Rectal smooth muscle tissue (tissue), 1 donor: Measurements from ENCODE around the gene S100A8.

Experiments used
- H3K27ac ChIP-seq: one replicate; pipeline ENCODE4 v1.7.0; 2013; ENCODE audit warnings: low read depth, low read length, inconsistent platforms
- H3K27me3 ChIP-seq: one replicate; pipeline ENCODE4 v1.7.0; 2013; ENCODE audit warnings: low read length; ENCODE audit not compliant: control insufficient read depth, insufficient read depth
- H3K36me3 ChIP-seq: one replicate; pipeline ENCODE4 v1.7.0; 2013; ENCODE audit warnings: low read length; ENCODE audit not compliant: control insufficient read depth, insufficient read depth
- H3K4me1 ChIP-seq: one replicate; pipeline ENCODE4 v1.7.0; 2013; ENCODE audit warnings: low read length; ENCODE audit not compliant: control insufficient read depth, insufficient read depth
- H3K4me3 ChIP-seq: one replicate; pipeline ENCODE4 v1.7.0; 2013; ENCODE audit warnings: low read length
- H3K9ac ChIP-seq: one replicate; pipeline ENCODE4 v1.7.0; 2013; ENCODE audit warnings: low read length

Gene S100A8

GRCh38 chr1:153384958-153385580, 5.8 kb downstream of the S100A8 start:
- Histone ChIP-seq H3K9ac (no peak overlapping the region), H3K27me3 (peaks cover 2% of the 10 kb centered on the region), H3K36me3 (no peaks in the 10 kb centered on the region), H3K4me3 (no peak overlapping the region), H3K4me1 (no peaks in the 10 kb centered on the region), H3K27ac (no peak overlapping the region)

DNA sequence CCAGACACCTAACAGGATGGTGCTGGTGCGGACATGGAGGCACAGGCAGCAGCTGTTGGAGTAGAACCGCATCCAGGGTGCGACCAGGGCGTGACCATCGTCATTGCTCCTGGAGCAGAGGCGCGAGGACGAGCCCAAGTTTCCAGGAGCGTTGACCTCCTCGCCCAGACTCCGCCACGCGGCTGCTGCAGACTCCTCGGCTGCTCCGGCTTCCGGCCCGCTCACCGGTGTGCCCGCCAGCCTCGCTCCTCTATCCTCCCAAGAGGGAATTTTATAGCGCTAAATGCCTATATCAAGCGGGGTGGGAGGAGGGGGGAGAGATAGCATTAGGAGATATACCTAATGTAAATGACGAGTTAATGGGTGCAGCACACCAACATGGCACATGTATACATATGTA, 10.2 kb downstream of the S100A8 start:
- no peak overlapping the region for H3K9ac ChIP-seq
- no peaks in the 10 kb centered on the region for H3K36me3 ChIP-seq
- no peak overlapping the region for H3K27ac ChIP-seq
- H3K4me1 ChIP-seq: no peaks in the 10 kb centered on the region
- H3K27me3 ChIP-seq: peaks cover 2% of the 10 kb centered on the region
- H3K4me3 ChIP-seq: no peak overlapping the region

DNA sequence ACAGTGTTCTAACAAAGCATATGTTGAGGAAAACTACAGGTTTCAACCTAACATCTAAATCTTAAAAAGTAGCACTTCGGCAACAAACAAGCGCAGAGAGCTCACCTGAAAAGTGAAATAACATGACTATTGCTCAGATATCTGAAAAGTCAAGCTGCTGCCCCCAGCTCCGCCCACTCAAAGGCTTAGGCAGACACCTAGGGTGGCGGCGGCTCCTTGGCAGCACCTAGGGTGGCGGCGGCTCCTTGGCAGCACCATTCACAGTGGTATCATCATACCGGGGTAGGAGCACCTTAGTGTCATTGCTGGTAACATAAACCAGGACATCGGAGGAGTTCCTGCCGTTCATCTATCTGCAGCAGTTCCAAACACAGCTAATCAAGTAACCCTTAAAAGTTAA, 11.3 kb downstream of the S100A8 start:
- H3K9ac ChIP-seq: no peak overlapping the region

GRCh38 chr1:153375511-153375910, 15.4 kb downstream of the S100A8 start, which contains the start of gene S100A12:
TSS of gene S100A12 (minus strand) at chr1:153375621. CDS start at chr1:153374592, 1,029 bp downstream.
- H3K27me3 ChIP-seq: no peaks in the 10 kb centered on the region
- no peak within 1 kb of the TSS for H3K9ac ChIP-seq
- H3K27ac ChIP-seq: no peak within 1 kb of the TSS
- no peak within 1 kb of the TSS for H3K4me3 ChIP-seq
- no peaks in the 10 kb centered on the region for H3K4me1 ChIP-seq
- H3K36me3 ChIP-seq: no peaks in the 10 kb centered on the region

More for the DNA sequence above, 11.3 kb downstream of the S100A8 start:
- Histone ChIP-seq H3K4me3 (no peak overlapping the region), H3K4me1 (no peaks in the 10 kb centered on the region), H3K27me3 (peaks cover 2% of the 10 kb centered on the region), H3K36me3 (no peaks in the 10 kb centered on the region), H3K27ac (no peak overlapping the region)

- no peaks in the 10 kb centered on the region for H3K27me3 ChIP-seq
- H3K9ac ChIP-seq: no peak overlapping the region
- H3K4me3 ChIP-seq: no peak overlapping the region
- H3K27ac ChIP-seq: no peak overlapping the region
- H3K4me1 ChIP-seq: no peaks in the 10 kb centered on the region
- H3K36me3 ChIP-seq: no peaks in the 10 kb centered on the region
These were observed 16.8 kb downstream of the S100A8 start for GRCh38 chr1:153374071-153374470.

GRCh38 chr1:153372571-153372970, 18.3 kb downstream of the S100A8 start:
- no peaks in the 10 kb centered on the region for H3K36me3 ChIP-seq
- H3K9ac ChIP-seq: no peak overlapping the region
- H3K4me3 ChIP-seq: no peak overlapping the region
- H3K27ac ChIP-seq: no peak overlapping the region
- no peaks in the 10 kb centered on the region for H3K4me1 ChIP-seq
- no peaks in the 10 kb centered on the region for H3K27me3 ChIP-seq

GRCh38 chr1:153371231-153371630, 19.6 kb downstream of the S100A8 start:
- H3K36me3 ChIP-seq: no peaks in the 10 kb centered on the region
- H3K27ac ChIP-seq: no peak overlapping the region
- H3K9ac ChIP-seq: no peak overlapping the region
- no peaks in the 10 kb centered on the region for H3K4me1 ChIP-seq
- H3K27me3 ChIP-seq: no peaks in the 10 kb centered on the region
- H3K4me3 ChIP-seq: no peak overlapping the region

GRCh38 chr1:153370146-153370545, 20.7 kb downstream of the S100A8 start:
- no peaks in the 10 kb centered on the region for H3K27me3 ChIP-seq
- H3K36me3 ChIP-seq: no peaks in the 10 kb centered on the region
- no peak overlapping the region for H3K27ac ChIP-seq
- H3K4me1 ChIP-seq: no peaks in the 10 kb centered on the region
- no peak overlapping the region for H3K9ac ChIP-seq
- H3K4me3 ChIP-seq: no peak overlapping the region

DNA sequence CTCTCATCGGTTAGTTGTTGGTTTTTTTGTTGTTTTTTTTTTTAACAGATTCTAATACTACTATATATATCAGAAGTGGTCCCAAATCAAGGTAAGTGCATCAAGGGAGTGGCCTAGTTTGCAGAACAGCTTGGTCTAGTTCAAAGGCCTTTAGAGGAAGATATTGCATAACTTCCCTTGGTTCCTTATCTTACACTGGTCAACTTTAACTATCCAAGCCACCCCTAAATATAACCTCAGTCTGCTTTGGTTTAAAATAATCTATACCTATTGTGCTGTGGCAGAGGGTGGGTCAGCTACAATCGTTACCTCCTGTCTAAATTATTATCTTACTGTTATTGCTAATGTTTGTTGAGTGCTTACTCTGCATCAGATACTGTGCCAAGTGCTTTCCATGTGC, 22.4 kb downstream of the S100A8 start:
- H3K4me1 ChIP-seq: no peaks in the 10 kb centered on the region
- no peak overlapping the region for H3K27ac ChIP-seq
- H3K9ac ChIP-seq: no peak overlapping the region
- H3K27me3 ChIP-seq: no peaks in the 10 kb centered on the region
- H3K36me3 ChIP-seq: no peaks in the 10 kb centered on the region
- no peak overlapping the region for H3K4me3 ChIP-seq

GRCh38 chr1:153367090-153367489, 23.8 kb downstream of the S100A8 start:
- Histone ChIP-seq H3K27me3 (no peaks in the 10 kb centered on the region), H3K4me3 (no peak overlapping the region), H3K4me1 (no peaks in the 10 kb centered on the region), H3K36me3 (no peaks in the 10 kb centered on the region), H3K27ac (no peak overlapping the region), H3K9ac (no peak overlapping the region)

- no peak overlapping the region for H3K4me3 ChIP-seq
- no peak overlapping the region for H3K9ac ChIP-seq
- H3K27me3 ChIP-seq: no peaks in the 10 kb centered on the region
- H3K36me3 ChIP-seq: no peaks in the 10 kb centered on the region
- no peaks in the 10 kb centered on the region for H3K4me1 ChIP-seq
- H3K27ac ChIP-seq: no peak overlapping the region
These were observed 24.6 kb downstream of the S100A8 start for GRCh38 chr1:153366261-153366660.

- Histone ChIP-seq H3K4me1 (no peaks in the 10 kb centered on the region), H3K36me3 (no peaks in the 10 kb centered on the region), H3K27ac (no peak overlapping the region)
These were observed 25.2 kb downstream of the S100A8 start for GRCh38 chr1:153365696-153366095.

More at GRCh38 chr1:153365696-153366095, 25.2 kb downstream of the S100A8 start:
- Histone ChIP-seq H3K9ac (no peak overlapping the region), H3K4me3 (no peak overlapping the region), H3K27me3 (no peaks in the 10 kb centered on the region)
